ENCODE measurements around the gene SLC22A23. TPM values are rescaled to one million over a fixed set of nuclear protein-coding genes. Genes with fewer than 3 reads are reported as not detected.

Gene SLC22A23
- total and polyA plus RNA-seq, 2 experiments from 2014 or later = 2.4 to 7.3 TPM

GRCh38 chr6:3240595-3240994 lies 216.3 kb downstream of the SLC22A23 start:
- Histone ChIP-seq H3K9ac (no peak overlapping the region), H3K4me1 (ENCODE audit: insufficient read depth) (no peaks in the 10 kb centered on the region), H3K9me2 (ENCODE audit: insufficient read depth) (no peaks in the 10 kb centered on the region), H3F3A (ENCODE audit: insufficient read depth) (no peaks in the 10 kb centered on the region), H4K20me1 (ENCODE audit: insufficient read depth) (no peaks in the 10 kb centered on the region), H3K9me3 (ENCODE audit: low read depth) (no peaks in the 10 kb centered on the region), H3K27ac (no peak overlapping the region), H3K36me3 (ENCODE audit: low read depth) (no peaks in the 10 kb centered on the region), H3K4me3 (no peak overlapping the region), H3K79me2 (ENCODE audit: insufficient read depth) (no peaks in the 10 kb centered on the region), H3K27me3 (replicated peaks; ENCODE audit: insufficient read depth) (no peaks in the 10 kb centered on the region), H2AFZ (no peak overlapping the region), H3K4me2 (ENCODE audit: unreplicated experiment) (no peak overlapping the region)
- in situ Hi-C loops (cut with MboI) = no loop called here
- no peak for DNase-seq
- WGBS, 2 experiments (ENCODE audit: low coverage in 1 of 2, low lambda C conversion rate in 2 of 2, missing lambda C conversion rate in 2 of 2) = 60 to 67% methylated on average over 7 of the region's 7 CpGs
- TF ChIP-seq EZH2 (IDR thresholded peaks at IDR 0.05; ENCODE audit: insufficient read depth, poor library complexity, severe bottlenecking) = no peak
- TF ChIP-seq EZH2phosphoT487 (IDR thresholded peaks at IDR 0.05; ENCODE audit: insufficient read depth, low read depth) = no peak

GRCh38 chr6:3239110-3239830 lies 217.6 kb downstream of the SLC22A23 start:
- no peak overlapping the region for H3K9ac ChIP-seq
- 85 to 87% methylated on average over 13 of the region's 13 CpGs for WGBS, 2 experiments (ENCODE audit: low coverage in 1 of 2, low lambda C conversion rate in 2 of 2, missing lambda C conversion rate in 2 of 2)
- TF ChIP-seq EZH2 (IDR thresholded peaks at IDR 0.05; ENCODE audit: insufficient read depth, poor library complexity, severe bottlenecking) = no peak
- TF ChIP-seq EZH2phosphoT487 (IDR thresholded peaks at IDR 0.05; ENCODE audit: insufficient read depth, low read depth) = no peak

GRCh38 chr6:3237761-3238662 lies 218.8 kb downstream of the SLC22A23 start:
- Histone ChIP-seq H3K9ac (no peak overlapping the region), H3K36me3 (ENCODE audit: low read depth) (no peaks in the 10 kb centered on the region), H3F3A (ENCODE audit: insufficient read depth) (no peaks in the 10 kb centered on the region), H3K4me1 (ENCODE audit: insufficient read depth) (no peaks in the 10 kb centered on the region), H3K9me3 (ENCODE audit: low read depth) (no peaks in the 10 kb centered on the region), H3K27me3 (replicated peaks; ENCODE audit: insufficient read depth) (0 out of 2 replicates have a peak, but pooled peaks cover 8% of the 10 kb centered on the region), H3K79me2 (ENCODE audit: insufficient read depth) (no peaks in the 10 kb centered on the region), H3K4me2 (ENCODE audit: unreplicated experiment) (no peak overlapping the region), H4K20me1 (ENCODE audit: insufficient read depth) (no peaks in the 10 kb centered on the region), H3K27ac (no peak overlapping the region), H3K4me3 (no peak overlapping the region), H3K9me2 (ENCODE audit: insufficient read depth) (no peaks in the 10 kb centered on the region), H2AFZ (no peak overlapping the region)
- no peak for TF ChIP-seq EZH2 (IDR thresholded peaks at IDR 0.05; ENCODE audit: insufficient read depth, poor library complexity, severe bottlenecking)
- TF ChIP-seq EZH2phosphoT487 (IDR thresholded peaks at IDR 0.05; ENCODE audit: insufficient read depth, low read depth) = no peak
- in situ Hi-C loops (cut with MboI) = no loop called here
- WGBS, 2 experiments (ENCODE audit: low coverage in 1 of 2, low lambda C conversion rate in 2 of 2, missing lambda C conversion rate in 2 of 2) = 78 to 81% methylated on average over 24 of the region's 24 CpGs
- DNase-seq = no peak

More at GRCh38 chr6:3239110-3239830, 217.6 kb downstream of the SLC22A23 start:
- Histone ChIP-seq H3K4me2 (ENCODE audit: unreplicated experiment) (no peak overlapping the region), H3K27me3 (replicated peaks; ENCODE audit: insufficient read depth) (0 out of 2 replicates have a peak, but pooled peaks cover 2% of the 10 kb centered on the region), H3K4me1 (ENCODE audit: insufficient read depth) (no peaks in the 10 kb centered on the region), H3K9me3 (ENCODE audit: low read depth) (no peaks in the 10 kb centered on the region), H3K9me2 (ENCODE audit: insufficient read depth) (no peaks in the 10 kb centered on the region), H2AFZ (no peak overlapping the region), H3K27ac (no peak overlapping the region), H3K36me3 (ENCODE audit: low read depth) (no peaks in the 10 kb centered on the region), H4K20me1 (ENCODE audit: insufficient read depth) (no peaks in the 10 kb centered on the region), H3K4me3 (no peak overlapping the region), H3K79me2 (ENCODE audit: insufficient read depth) (no peaks in the 10 kb centered on the region), H3F3A (ENCODE audit: insufficient read depth) (no peaks in the 10 kb centered on the region)
- no peak for DNase-seq
- in situ Hi-C loops (cut with MboI) = no loop called here

- H3K27me3 ChIP-seq (replicated peaks; ENCODE audit: insufficient read depth) = peaks cover 19% of the 10 kb centered on the region; the same call in 1 of the 2 replicates
- TF ChIP-seq EZH2 (IDR thresholded peaks at IDR 0.05; ENCODE audit: insufficient read depth, poor library complexity, severe bottlenecking) = no peak
- no peak for TF ChIP-seq EZH2phosphoT487 (IDR thresholded peaks at IDR 0.05; ENCODE audit: insufficient read depth, low read depth)
- WGBS, 2 experiments (ENCODE audit: low coverage in 1 of 2, low lambda C conversion rate in 2 of 2, missing lambda C conversion rate in 2 of 2) = 87 to 95% methylated on average over 3 of the region's 3 CpGs
- H3K4me1 ChIP-seq (ENCODE audit: insufficient read depth) = no peaks in the 10 kb centered on the region
- no peaks in the 10 kb centered on the region for H3K79me2 ChIP-seq (ENCODE audit: insufficient read depth)
- no peak overlapping the region for H3K9ac ChIP-seq
- H3K9me2 ChIP-seq (ENCODE audit: insufficient read depth) = no peaks in the 10 kb centered on the region
- no peak overlapping the region for H2AFZ ChIP-seq
- H3K4me3 ChIP-seq = no peak overlapping the region
- no peak overlapping the region for H3K27ac ChIP-seq
- in situ Hi-C loops (cut with MboI) = no loop called here
- no peaks in the 10 kb centered on the region for H3K36me3 ChIP-seq (ENCODE audit: low read depth)
- H4K20me1 ChIP-seq (ENCODE audit: insufficient read depth) = no peaks in the 10 kb centered on the region
- H3K9me3 ChIP-seq (ENCODE audit: low read depth) = no peaks in the 10 kb centered on the region
- no peak overlapping the region for H3K4me2 ChIP-seq (ENCODE audit: unreplicated experiment)
- no peaks in the 10 kb centered on the region for H3F3A ChIP-seq (ENCODE audit: insufficient read depth)
- no peak for DNase-seq
Observed at GRCh38 chr6:3236005-3236404, 220.8 kb downstream of the SLC22A23 start.
